Left renal cortex interstitium (tissue), 4 donors: ENCODE measurements around the gene THBS2. TPM values are rescaled to one million over a fixed set of nuclear protein-coding genes. Genes with fewer than 3 reads are reported as not detected.
"Not testable (repeated sequence)": the region's sequence is repeated elsewhere in the genome, so short reads cannot be mapped to it uniquely, and the experiment has no call there.

ENCODE experiments used
- DNase-seq, 4 donors: peaks; one replicate each; pipeline ENCODE4 v3.0.0-alpha.2; 2013; ENCODE audit warnings: low read depth in 4 of 4, low spot score in 2 of 4, missing footprints in 1 of 4
- polyA plus RNA-seq, 4 donors: library from polyadenylated mRNA; unstranded; fragments of 120-200 nt; gene quantifications; one replicate each; pipeline ENCODE4 v1.2.1, GENCODE V29; 2013; ENCODE audit not compliant: insufficient read length in 4 of 4

THBS2 gene
- polyA plus RNA-seq, 4 donors = 7.6 to 19.3 (median 14.2) TPM

DNA sequence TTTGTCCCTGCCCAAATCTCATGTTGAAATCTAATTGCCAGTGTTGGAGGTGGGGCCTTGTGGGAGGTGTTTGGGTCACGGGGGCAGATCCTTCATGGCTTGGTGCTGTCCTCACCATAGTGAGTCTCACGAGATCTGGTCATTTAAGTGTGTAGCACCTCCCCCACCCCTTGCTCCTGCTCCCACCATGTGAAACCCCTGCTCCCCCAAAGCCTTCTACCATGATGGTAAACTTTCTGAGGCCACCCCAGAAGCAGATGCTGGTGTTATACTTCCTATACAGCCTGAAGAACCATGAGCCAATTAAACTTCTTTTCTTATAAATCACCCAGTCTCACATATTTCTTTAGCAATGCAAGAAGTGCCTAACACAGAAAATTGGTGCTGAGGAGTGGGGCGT lies 19.9 kb upstream of the THBS2 start:
- no peak for DNase-seq

DNA sequence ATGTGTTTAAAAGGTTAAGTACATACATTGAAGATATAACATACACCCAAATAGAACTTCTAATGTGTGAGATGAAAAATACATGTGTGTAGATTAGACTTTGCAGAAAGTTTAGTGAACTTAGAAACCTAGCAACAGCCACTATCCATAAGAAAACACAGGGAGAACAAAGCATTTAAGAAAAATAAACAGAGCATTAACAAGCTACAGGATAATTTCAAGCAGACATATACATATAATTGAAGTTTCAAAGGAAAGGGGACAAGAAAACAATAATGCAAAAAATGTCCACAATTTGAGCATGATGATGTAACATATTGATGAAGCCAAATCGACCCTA lies 18.2 kb upstream of the THBS2 start:
- no peak for DNase-seq

DNA sequence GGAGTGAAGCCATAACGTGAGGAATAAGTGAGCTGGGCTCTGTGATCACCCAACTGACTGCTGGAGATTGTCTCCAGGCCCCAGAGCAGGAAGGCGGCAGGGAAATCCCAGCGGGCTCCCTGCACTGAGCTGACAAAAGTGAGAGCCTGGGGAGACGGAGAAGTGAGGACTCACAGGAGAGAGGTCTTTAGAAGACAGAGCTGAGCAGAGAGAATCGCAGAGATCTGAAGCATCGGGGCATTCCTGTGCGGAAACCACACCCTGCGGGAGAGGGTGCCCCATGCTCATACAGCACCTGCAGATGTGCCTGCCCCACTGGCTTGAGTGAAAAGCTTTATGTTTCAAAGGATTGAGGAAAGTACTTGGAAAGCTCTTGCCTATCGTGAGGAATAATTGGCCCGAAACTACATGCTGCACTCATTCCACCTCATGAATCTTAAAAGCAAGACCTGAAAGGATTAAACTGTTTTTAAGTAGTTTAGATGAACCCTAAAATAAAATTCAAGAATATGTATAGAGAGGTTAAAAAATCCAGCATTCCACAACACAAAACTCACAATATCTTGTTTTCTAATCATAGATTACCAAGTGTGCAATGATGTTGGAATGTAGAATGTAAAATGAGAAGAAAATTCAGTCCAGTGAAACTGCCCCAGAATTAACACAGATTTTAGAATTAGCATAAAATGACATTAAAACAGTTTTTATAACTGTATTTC lies 17.7 kb upstream of the THBS2 start:
- no peak for DNase-seq

DNA sequence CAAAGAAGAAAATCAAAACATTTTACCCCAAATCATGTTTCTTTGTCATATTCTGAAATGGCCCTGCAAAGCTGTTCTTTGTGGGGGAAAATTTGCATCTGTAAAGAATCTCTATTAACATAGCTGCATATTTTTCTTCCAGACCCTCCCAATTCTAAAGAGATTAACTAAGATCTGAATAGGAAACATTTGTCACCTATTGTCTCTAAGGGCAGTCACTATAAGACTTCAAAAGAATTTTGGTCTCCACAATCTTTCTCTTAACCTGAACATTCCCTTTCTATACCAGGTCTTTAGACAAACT lies 16.4 kb upstream of the THBS2 start:
- not testable (repeated sequence) for DNase-seq

DNA sequence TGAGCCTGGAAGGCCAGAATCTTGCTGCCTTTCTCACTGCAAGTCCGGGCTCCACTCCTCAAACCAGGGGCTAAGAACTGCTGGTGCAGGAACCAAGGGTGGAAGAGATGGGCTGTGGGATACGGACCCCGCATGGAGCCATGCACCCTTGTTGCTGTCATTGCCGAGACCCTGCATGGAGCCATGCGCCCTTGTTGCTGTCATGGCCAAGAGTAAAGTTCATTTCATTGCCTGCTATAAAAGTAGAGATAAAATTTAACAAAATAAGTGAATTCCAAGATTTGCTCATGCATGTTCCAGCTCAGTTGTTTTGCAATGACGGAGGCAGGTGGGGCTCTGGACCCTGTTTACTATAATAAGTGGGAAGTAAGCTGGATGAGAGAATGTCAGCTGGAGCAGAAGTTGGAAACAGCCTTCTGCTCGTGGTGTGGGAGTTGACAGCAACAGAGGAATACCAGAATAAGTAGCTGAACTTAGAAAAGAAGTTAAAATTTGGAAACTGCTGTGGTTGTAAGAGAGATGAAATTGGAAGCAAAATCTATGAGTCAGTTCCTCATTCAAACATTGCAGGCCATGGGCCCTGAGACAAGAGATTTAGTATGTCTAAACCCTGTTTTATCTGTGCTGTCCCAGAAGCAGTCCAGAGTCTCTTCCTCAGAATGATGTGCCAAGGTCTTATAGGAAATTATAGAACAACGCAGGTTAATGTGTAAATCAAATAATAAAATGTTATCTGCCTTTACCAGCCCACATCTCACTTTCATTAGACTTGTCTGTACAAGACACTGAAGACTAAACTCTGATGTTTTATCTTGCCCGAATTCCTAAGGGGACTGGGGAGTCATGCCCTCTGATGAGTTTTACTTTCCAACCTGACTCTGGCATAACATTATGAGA lies 15.8 kb upstream of the THBS2 start:
- no peak for DNase-seq

DNA sequence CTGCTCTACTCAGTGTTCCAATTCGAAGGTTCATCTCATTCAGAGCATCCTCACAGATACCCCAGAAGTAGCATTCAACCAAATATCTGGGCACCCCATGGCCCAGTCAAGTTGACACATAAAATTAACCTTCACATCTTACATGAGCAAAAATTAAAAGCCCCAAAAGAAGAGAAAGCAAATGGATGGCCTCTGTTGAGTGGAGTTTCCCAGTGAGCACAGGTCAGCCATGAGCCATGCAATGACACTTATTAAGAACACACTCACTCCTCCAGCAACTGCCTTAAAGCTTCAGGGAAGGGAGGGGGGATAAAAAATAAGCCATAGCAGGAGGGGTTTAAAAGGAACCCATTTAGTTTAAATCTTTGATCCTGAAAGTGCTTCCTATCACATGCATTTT lies 14.6 kb upstream of the THBS2 start:
- DNase-seq = no peak

DNA sequence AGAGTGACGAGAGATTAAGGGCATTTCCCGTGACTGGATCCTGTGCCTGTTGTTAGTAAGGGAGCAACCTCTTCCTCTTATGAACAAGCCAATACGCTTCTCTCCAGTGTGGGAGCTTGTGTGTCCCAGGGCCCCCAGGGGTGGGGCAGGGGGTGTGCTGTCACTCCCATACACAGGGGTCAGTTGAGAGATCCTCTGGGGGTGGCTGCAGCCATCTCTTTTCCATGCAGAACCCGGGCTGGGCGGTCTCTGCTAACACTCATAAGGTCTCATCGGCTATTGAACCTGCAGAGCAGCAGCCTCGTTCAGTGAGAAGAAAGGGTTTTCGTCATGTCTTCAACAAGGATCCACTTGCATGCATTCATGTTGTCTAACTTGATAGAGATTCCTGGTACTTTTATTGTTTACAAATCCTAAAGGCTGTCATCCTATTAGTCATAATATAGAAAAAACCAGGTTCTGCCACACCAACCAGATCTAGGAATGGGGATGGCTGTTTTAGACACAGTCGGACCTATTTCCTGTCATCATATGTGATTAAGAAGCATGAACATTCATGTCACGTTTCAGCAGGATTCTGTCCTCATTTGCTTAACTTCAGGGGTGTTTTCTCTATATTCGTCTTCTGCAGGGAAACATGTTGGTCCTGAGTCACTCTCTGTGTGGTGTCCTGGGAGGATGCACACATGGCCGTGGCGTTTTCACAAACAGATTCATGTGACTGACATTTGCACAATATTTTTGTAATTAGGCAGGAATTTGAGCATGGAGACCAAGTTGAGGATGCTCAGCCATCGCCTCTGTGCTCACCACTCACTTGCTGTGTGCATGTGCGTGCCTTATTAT lies 13.3 kb upstream of the THBS2 start:
- DNase-seq = no peak

DNA sequence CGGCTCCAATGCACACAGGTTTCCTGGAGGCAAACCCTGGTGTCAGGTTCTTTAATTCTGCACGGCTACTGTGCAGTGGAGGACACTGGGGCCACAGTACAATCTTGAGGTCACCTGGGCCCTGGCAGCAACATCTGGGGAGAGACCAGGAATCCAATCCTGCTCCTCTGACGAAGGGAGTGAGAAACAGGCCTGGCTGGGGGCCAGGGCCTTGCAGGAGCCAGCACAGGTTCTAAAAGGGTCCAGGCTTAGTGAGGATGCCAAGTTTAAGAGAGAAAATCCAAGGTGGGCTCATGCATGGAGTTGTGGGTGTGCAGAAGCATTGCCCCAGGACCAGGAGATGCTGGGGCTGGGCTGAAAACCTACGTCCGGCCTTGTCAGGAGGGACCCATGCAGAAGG lies 12.6 kb upstream of the THBS2 start:
- DNase-seq = no peak

DNA sequence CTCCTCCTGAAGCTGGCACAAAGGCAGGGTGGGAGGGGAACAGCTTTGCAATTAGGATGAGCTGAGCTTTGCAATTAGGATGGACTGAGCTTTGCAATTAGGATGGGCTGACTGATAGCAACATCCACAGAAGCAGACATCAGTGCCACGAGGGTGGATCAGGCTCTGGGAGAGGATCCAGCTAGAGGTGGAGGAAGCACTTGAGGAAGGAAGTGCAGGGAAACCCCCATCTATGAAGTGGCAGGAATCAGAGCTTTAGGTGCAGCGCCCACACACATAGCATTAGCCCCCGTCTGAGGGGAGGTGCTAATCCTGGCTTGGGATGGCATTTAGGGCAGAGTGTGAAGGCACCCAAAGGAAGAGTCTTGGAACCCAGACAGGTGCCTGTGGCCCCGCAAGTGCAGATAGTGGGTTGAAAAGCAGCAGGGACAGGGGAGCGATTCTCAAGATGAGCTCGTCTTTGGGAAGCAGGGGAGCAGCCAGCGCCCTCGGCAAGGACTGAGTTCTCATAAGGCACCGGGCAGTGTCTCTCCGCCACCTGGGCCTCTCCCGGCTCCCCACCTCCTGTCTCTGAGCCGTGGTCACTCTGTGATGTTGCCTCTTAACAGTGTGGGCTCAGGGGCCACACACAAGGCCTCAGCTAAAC lies 12.0 kb upstream of the THBS2 start:
- DNase-seq = no peak

DNA sequence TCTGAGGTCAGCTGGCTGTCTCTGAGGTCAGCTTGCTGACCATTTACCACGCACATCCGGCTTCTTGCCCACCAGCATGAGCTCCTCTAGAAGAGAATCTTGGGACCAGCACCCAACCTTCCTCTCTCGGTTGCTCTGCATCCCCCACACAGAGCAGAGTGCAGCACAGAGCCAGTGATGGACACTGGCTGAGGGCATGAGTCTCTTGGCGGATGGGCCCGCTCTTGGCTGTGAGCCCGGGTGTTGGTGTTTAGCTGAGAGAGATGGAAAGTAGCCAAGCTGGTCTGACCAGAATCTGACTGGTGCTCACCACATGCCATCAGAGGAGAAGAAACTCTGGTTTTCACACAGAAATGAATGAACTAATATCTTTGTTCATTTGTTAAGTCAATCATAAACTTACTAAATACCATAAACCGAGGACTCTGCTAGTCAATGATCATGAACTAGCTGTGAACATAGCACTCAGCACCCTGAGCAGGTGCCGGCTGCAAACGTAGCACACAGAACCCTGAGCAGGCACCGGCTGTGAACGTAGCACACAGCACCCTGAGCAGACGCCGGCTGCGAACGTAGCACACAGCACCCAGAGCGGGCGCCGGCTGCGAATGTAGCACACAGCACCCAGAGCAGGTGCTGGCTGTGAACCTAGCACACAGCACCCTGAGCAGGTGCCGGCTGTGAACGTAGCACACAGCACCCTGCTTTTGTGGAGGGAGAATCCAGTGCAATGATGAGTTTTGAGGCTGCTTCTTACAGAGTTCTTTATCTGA lies 10.4 kb upstream of the THBS2 start:
- no peak for DNase-seq

DNA sequence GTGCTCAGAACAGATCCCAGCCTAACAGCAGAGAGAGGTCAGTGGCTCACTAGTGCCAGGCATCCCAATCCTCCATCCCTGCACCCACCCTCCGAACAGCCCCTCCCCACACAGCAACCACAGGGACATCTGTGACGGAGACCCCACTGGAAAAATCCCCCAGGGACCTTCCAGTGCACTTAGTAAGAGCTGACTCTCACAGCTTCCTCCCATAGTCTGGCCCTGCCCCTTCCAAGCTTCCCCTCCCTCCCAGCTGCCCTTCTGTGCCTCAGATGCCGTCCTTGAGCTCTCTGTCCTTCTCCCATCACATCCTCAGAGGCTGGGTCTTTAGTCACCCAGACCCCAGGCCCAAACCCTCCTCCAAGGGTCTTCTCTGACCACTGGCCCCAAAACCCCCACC lies 9.7 kb upstream of the THBS2 start:
- DNase-seq = no peak

DNA sequence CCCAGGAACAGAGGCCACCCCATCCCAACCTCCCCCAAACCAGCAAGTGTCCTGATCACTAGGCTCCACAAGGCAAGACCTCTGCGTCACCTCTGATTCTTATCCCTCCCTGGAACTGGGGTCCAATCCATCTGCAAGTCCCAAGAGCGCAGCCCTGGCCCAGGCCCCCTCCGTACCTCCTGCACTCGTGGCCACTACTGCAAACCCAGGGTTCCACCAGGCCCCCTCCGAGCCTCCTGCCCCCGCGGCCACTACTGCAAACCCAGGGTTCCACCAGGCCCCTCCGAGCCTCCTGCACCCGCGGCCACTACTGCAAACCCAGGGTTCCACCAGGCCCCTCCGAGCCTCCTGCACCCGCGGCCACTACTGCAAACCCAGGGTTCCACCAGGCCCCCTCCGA lies 9.0 kb upstream of the THBS2 start:
- not testable (repeated sequence) for DNase-seq

DNA sequence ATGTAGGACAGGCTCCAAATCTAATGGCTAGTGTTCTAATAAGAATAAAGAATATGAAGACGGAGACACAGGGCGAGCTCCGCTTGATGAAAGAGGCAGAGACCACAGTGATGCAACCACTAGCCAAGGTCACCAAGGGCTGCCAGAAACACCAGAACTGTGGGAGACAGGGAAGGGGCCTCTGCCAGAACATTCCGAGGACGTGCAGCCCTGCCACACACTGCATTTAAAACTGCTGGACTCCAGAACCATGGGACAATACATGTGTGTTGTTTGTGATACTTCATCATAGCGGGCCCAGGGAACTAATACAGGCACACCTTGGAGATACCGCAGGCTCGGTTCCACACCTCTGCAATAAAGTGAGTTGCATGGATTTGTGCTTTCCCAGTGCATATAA lies 2.9 kb upstream of the THBS2 start:
- no peak for DNase-seq

DNA sequence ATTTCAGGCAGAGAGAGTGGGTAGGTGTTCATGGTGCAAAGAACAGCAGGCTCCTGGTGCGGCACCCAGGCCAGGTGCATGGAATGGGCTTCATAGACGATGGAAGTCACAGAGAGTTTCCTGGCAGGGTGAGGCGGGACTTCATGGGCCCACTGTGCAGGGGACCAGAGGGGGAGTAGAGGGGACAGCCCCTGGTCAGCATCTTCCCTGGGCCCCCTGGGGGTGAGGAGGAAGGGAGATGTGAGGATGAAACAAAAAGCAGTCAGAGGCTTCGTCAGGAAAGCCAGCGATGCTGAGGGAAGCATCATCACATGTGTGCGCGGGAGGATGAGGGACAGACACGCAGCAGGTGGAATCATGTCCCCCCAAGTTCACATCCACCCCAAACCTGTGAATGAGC lies 2.4 kb upstream of the THBS2 start:
- DNase-seq = no peak

DNA sequence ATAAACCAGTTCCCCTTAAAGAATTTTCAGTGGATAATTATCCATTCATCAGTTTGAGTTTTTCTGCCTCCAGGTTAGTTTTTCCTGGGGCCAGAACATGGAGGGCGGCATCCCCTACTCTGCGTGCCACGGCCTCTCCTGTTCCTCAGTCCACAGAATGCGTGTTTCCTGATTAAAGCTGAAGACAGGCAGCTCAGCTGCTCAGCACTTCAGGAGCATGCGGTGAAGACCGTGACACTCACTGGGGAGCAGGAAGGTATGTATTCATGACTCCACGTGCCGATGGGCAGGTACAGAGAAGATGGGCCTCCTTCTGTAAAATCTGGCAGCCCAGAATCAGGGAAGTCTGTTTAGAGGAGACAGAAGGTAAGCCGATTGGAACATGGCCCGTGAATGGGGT lies 2.0 kb upstream of the THBS2 start:
- no peak for DNase-seq

DNA sequence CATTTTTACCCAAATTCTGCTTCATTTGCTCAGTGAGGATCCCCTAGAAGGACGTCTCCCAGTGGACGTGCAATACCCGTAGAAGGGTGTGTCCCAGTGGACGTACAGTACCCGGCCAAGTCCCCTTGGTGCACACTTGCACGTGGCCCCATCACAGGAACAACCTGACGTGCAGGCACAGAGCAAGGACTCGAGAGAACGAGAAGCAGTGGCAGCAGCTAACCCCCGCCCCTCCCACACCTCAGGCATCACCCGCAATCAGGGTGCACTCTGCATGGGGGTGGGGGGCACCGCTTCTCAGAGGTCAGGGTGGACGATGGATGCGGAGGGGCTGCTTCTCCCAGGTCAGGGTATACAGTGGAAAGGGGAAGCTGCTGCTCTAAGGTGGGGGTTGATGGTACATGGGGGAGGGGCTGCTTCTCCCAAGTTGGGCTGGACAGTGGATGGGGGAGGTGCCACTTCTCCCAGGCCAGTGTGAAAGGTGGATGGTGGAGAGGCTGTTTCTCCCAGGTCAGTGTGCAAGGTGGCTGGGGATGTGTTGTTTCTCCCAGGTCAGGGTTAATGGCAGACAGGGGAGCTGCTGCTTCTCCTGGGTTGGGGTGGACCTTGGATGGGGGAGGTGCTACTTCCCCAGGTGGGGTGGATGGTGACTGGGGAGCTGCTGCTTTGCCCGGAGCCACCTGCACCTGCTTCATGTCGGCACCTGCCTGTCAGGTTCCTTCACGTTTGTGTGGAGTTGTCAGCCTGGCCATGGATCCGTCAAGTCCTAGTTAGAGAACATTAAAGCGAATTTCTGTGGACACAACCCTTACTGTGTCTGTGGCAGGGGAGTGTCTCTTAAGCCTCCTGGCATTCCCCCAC lies 1.0 kb upstream of the THBS2 start:
- DNase-seq = no peak

DNA sequence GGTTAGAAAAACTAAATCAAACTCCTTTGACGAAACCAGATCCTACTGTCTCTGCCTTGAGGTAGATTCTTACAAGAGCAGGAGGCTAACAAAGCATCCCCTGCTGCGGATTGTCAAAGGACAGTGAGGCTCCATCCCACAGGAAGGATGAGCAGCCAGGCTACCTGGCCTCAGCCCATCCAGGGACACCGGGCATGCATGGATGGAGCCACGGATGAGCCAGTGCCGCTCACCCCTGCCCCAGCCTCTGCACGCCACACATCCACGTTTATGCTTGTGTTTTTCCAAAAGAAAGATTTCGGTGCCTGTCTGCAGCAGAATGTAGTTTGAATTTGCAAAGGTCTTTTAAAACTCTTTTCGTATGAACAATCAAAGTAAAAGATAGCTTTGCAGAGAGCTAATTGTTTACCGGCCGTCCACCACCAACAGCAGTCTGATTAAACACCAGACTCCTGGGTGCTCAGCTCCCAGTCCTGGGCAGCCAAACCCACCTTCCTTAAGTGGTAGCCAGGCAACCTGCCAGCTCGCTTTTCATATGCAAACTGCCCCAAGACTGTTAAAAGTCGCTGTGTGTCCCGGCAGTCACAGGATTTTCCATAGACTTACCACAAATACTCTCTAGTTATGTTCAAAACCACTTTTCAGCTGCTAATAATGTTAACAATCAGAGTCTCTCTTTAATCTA lies 999 bp downstream of the THBS2 start:
- no peak for DNase-seq

DNA sequence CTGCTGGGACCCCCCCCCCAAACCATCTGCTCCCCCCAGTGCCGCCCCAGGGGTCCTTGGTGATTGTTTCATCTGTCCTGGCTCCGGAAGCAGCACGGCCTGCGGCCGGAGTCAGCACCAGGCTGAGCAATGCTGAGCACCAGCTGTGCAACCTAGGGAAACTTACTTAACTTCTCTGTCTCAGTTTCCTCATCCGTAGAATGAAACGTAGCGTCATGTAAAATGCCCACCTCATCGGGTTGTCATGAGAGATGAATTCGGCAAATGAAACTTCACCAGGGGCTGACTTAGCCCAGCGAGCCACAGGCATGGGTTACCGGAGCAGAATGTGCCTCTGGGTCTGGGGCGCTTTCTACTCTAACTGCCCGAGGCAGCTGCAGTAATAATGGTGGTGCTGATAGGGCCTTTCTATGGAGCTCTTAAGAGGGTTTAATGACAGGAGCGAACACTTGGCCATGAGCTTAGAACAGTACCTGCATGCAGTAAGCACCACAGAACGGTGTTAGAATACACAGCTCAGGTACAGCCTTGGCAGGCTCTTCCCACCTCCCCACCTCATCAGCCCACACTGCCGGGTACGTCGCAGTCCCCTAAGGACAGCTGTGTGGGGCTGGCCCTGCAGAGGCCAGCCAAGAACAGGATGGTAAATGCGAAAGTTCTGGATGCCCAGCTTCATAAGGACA lies 1.7 kb downstream of the THBS2 start:
- DNase-seq = no peak
